ENCODE data around the gene RALGPS1.

DNA sequence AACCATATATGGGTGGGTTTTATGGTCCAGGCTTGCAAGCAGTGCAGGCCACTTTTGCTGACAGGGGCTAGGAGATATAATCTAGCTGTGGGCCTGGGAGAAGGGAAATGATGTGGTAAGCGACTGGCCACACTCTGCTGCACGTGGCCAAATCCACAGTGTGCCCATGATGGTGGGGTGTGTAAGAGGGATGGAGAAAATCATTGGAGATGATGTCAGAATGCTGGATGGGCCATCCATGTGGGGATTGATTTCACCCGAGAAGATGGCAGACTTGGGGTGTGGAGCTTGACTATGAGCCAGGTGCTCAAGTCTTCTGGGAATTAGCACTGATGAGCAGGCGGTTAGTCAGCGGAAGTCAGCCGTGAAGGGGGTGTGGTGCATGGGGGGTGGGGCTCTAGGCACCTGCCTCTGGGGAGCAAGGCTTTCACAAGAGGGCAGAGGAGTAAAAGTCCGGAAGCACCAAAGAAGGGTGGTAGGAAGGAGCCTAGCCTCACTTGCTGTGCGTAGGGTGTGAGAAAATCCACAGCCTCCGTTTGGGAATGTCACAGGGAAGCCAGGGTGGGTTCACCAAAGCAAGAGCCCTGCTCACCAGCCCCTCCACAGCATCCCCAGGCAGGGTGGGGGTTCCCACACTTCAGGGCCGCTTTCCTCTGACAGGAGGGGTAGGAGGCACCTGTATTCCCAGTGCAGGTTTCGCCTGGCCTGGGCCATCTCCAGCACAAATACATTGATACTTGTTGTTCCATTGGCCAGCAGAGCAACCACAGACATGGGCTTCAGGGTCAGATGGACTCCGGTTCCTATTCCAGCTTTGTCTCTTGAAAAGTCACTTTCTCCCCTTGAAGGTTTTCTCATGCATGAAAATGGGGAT, 252.3 kb downstream of the RALGPS1 start:
- TF ChIP-seq, protein P1, sequence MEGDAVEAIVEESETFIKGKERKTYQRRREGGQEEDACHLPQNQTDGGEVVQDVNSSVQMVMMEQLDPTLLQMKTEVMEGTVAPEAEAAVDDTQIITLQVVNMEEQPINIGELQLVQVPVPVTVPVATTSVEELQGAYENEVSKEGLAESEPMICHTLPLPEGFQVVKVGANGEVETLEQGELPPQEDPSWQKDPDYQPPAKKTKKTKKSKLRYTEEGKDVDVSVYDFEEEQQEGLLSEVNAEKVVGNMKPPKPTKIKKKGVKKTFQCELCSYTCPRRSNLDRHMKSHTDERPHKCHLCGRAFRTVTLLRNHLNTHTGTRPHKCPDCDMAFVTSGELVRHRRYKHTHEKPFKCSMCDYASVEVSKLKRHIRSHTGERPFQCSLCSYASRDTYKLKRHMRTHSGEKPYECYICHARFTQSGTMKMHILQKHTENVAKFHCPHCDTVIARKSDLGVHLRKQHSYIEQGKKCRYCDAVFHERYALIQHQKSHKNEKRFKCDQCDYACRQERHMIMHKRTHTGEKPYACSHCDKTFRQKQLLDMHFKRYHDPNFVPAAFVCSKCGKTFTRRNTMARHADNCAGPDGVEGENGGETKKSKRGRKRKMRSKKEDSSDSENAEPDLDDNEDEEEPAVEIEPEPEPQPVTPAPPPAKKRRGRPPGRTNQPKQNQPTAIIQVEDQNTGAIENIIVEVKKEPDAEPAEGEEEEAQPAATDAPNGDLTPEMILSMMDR (conservative IDR thresholded peaks at IDR 0.05 in 1 of 2, IDR thresholded peaks at IDR 0.05 in 1 of 2; ENCODE audit: low read depth in 1 of 2, low read length in 2 of 2), result no peak
- no peak for TF ChIP-seq EZH2 (IDR thresholded peaks at IDR 0.05; ENCODE audit: low read length, missing control alignments)

Data from fibroblast of lung (primary cell).